SK-N-SH (cell line): ENCODE results near the gene SH3RF1. TPM values are rescaled to one million over a fixed set of nuclear protein-coding genes. Genes with fewer than 3 reads are reported as not detected.

ENCODE experiments used
- CTCF ChIA-PET: fragments of 300-600, 350-600 bp; formaldehyde crosslinking; extraction: SDS; loops from one replicate; lab custom pipeline; 2021; lab: Yijun Ruan, JAX
- POLR2A ChIA-PET: fragments of 350-600 bp; sonication (Branson Sonifier 250); formaldehyde crosslinking; extraction: SDS; loops from one replicate; lab custom pipeline; 2020; ENCODE audit warnings: antibody characterized with exemption, inconsistent platforms; lab: Yijun Ruan, JAX
- DNase-seq: peaks from one replicate; pipeline ENCODE4 v3.0.0; 2012
- H2AFZ ChIP-seq: fragments of 200-600 bp; sonication (generic); 2 replicates; pipeline ENCODE4 v1.8.1; 2016; ENCODE audit warnings: antibody characterized with exemption, mild to moderate bottlenecking, low read depth
- H3F3A ChIP-seq: fragments of 200-600 bp; sonication (generic); replicated peaks from 2 replicates; pipeline ENCODE3; 2016; ENCODE audit warnings: antibody characterized with exemption, mild to moderate bottlenecking; ENCODE audit not compliant: insufficient read depth
- H3K27ac ChIP-seq, 2 experiments: fragments of 200-500 bp in 1 of 2; fragments of 200-600 bp in 1 of 2; sonication (Bioruptor generic) in 1 of 2; sonication (generic), shearing (Covaris generic) in 1 of 2; 2 replicates each; pipeline versions ENCODE4 v1.5.1 to v1.6.1; 2014 to 2016; ENCODE audit warnings: low read depth in 2 of 2, inconsistent platforms in 1 of 2, low read length in 1 of 2, mild to moderate bottlenecking in 1 of 2, mixed read lengths in 1 of 2
- H3K27me3 ChIP-seq: fragments of 200-600 bp; sonication (generic), shearing (Covaris generic); 2 replicates; pipeline ENCODE4 v1.6.1; 2016; ENCODE audit warnings: mixed run types; ENCODE audit not compliant: insufficient read depth
- H3K36me3 ChIP-seq, 2 experiments: fragments of 200-500 bp in 1 of 2; fragments of 200-600 bp in 1 of 2; sonication (Bioruptor generic) in 1 of 2; sonication (generic) in 1 of 2; replicated peaks in 1 of 2; 2 replicates each; pipeline versions ENCODE3 to v1.5.1; 2014 to 2016; ENCODE audit warnings: low read length in 1 of 2, mild to moderate bottlenecking in 1 of 2; ENCODE audit not compliant: insufficient read depth in 2 of 2, control insufficient read depth in 1 of 2
- H3K4me1 ChIP-seq, 2 experiments: fragments of 200-500 bp in 1 of 2; fragments of 200-600 bp in 1 of 2; sonication (Bioruptor generic) in 1 of 2; sonication (generic), shearing (Covaris generic) in 1 of 2; 2 replicates each; pipeline versions ENCODE4 v1.5.1 to v1.6.1; 2014 to 2016; ENCODE audit warnings: low read depth in 1 of 2, low read length in 1 of 2, mixed run types in 1 of 2; ENCODE audit not compliant: insufficient read depth in 2 of 2, control insufficient read depth in 1 of 2
- H3K4me2 ChIP-seq: fragments of 200-600 bp; sonication (generic), shearing (Covaris generic); 2 replicates; pipeline ENCODE4 v1.6.1; 2017; ENCODE audit warnings: mixed run types
- H3K4me3 ChIP-seq, 2 experiments: fragments of 200-500 bp in 1 of 2; fragments of 200-600 bp in 1 of 2; sonication (Bioruptor generic) in 1 of 2; sonication (generic), shearing (Covaris generic) in 1 of 2; 2 replicates each; pipeline versions ENCODE4 v1.5.1 to v1.8.1; 2014 to 2016; ENCODE audit warnings: low read depth in 2 of 2, inconsistent platforms in 1 of 2, low read length in 1 of 2, mild to moderate bottlenecking in 1 of 2, mixed read lengths in 1 of 2, moderate library complexity in 1 of 2
- H3K79me2 ChIP-seq: fragments of 200-600 bp; sonication (generic); 2 replicates; pipeline ENCODE4 v1.8.1; 2017; ENCODE audit warnings: mild to moderate bottlenecking; ENCODE audit not compliant: insufficient read depth
- H3K9ac ChIP-seq: fragments of 200-600 bp; sonication (generic); 2 replicates; pipeline ENCODE4 v1.6.1; 2017; ENCODE audit warnings: mixed run types
- H3K9me2 ChIP-seq: fragments of 200-600 bp; sonication (generic); 2 replicates; pipeline ENCODE4 v1.6.1; 2017; ENCODE audit warnings: mixed run types
- H3K9me3 ChIP-seq: fragments of 200-600 bp; sonication (generic); 2 replicates; pipeline ENCODE4 v1.6.1; 2017; ENCODE audit warnings: mixed run types, mild to moderate bottlenecking, moderate library complexity
- H4K20me1 ChIP-seq: fragments of 200-600 bp; sonication (generic); 2 replicates; pipeline ENCODE4 v1.6.1; 2017; ENCODE audit warnings: mild to moderate bottlenecking, mixed run types; ENCODE audit not compliant: insufficient read depth
- CHD2 ChIP-seq: fragments of 150-350 bp; IDR thresholded peaks from 2 replicates; pipeline ENCODE4 v1.6.1; 2018; ENCODE audit warnings: low read length; ENCODE audit not compliant: partially characterized antibody
- CTCF ChIP-seq: fragments of 200-600 bp; sonication (generic); IDR thresholded peaks from 2 replicates; pipeline ENCODE4 v1.6.1; 2017; ENCODE audit warnings: antibody characterized with exemption, mild to moderate bottlenecking, moderate library complexity
- EP300 ChIP-seq, 2 experiments: IDR thresholded peaks; 2 replicates each; pipeline versions ENCODE4 v1.4.0 to v1.6.1; 2012; ENCODE audit warnings: borderline replicate concordance in 1 of 2, low read depth in 1 of 2, low read length in 1 of 2
- FOSL2 ChIP-seq: IDR thresholded peaks from 2 replicates; pipeline ENCODE4 v1.4.0; 2012; ENCODE audit warnings: low read depth, mild to moderate bottlenecking, moderate library complexity, borderline replicate concordance
- FOXJ3 ChIP-seq: sonication (generic); formaldehyde crosslinking; IDR thresholded peaks from 2 replicates; pipeline ENCODE4 v1.5.1; 2020; ENCODE audit warnings: mild to moderate bottlenecking, missing genetic modification reagents
- JUND ChIP-seq: IDR thresholded peaks from 2 replicates; pipeline ENCODE4 v1.4.0; 2012
- MXI1 ChIP-seq: IDR thresholded peaks from 2 replicates; pipeline ENCODE4 v1.6.1; 2012; ENCODE audit warnings: mild to moderate bottlenecking, low read depth, low read length, improper control_type of control experiment
- NRF1 ChIP-seq: IDR thresholded peaks from 2 replicates; pipeline ENCODE4 v1.6.1; 2012; ENCODE audit warnings: low read depth, mild to moderate bottlenecking, low read length
- RAD21 ChIP-seq: IDR thresholded peaks from 2 replicates; pipeline ENCODE4 v1.6.1; 2012; ENCODE audit warnings: mild to moderate bottlenecking, low read length
- RFX5 ChIP-seq: IDR thresholded peaks from 2 replicates; pipeline ENCODE4 v1.6.1; 2012; ENCODE audit warnings: mild to moderate bottlenecking, improper control_type of control experiment, low read length
- SMC3 ChIP-seq: IDR thresholded peaks from 2 replicates; pipeline ENCODE4 v1.6.1; 2012; ENCODE audit warnings: low read depth, low read length, improper control_type of control experiment
- TCF12 ChIP-seq: IDR thresholded peaks from 2 replicates; pipeline ENCODE4 v1.4.0; 2012
- USF1 ChIP-seq: IDR thresholded peaks from 2 replicates; pipeline ENCODE4 v1.4.0; 2012; ENCODE audit warnings: low read depth, borderline replicate concordance
- USF2 ChIP-seq: fragments of 150-350 bp; IDR thresholded peaks from 2 replicates; pipeline ENCODE4 v1.6.1; 2017; ENCODE audit warnings: antibody characterized with exemption, low read length, low read depth, borderline replicate concordance
- YY1 ChIP-seq: IDR thresholded peaks from 2 replicates; pipeline ENCODE4 v1.4.0; 2012; ENCODE audit warnings: low read depth, mild to moderate bottlenecking
- WGBS: methylation state at CpG from one replicate; pipeline ENCODE4 v1.1.6; 2017; ENCODE audit warnings: low lambda C conversion rate; 5-methylcytosine and 5-hydroxymethylcytosine counted together
- polyA plus RNA-seq, 3 experiments: library from polyadenylated mRNA; depleted of rRNA; stranded (reverse); fragments of >200 nt; gene quantifications; 2 replicates each; pipeline ENCODE4 v1.2.3, GENCODE V29; 2012
- TF ChIP-seq, protein P1 (sequence below): IDR thresholded peaks from 2 replicates; pipeline ENCODE4 v1.6.1; 2012; ENCODE audit warnings: mild to moderate bottlenecking, low read depth, low read length, moderate library complexity
- TF ChIP-seq, protein P2 (sequence below): fragments of 150-350 bp; IDR thresholded peaks from 2 replicates; pipeline ENCODE4 v1.6.1; 2016; ENCODE audit warnings: mild to moderate bottlenecking, low read depth, low read length

SH3RF1 gene
- polyA plus RNA-seq, 1 of the 3 experiments (the other 2 are of a cell fraction), result 22.0 TPM

DNA sequence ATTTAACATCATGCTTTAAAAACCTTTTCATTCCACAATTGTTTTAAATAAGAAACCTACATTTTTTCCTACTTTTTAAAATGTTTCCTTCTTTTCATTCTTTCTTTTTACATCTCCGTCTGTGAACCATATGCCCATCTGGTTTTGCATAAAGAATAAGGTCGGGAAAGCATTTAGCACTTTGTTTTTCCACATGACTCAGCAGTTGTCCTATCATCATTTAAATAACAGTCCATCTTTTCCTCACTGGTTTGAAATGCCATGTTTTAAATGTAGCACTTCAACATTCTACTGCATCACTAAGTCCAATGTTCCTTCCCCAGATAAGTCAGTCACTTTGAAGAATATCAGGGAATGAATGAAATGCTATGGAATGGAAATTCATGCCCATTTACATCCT lies 128.4 kb downstream of the SH3RF1 start:
- POLR2A ChIA-PET, result no interaction called here
- H3K79me2 ChIP-seq, result peaks cover 78% of the 10 kb centered on the region
- no peak overlapping the region for H3K9ac ChIP-seq
- no peak overlapping the region; the same call in 1 of the 2 replicates for H3K4me2 ChIP-seq
- H3K4me1 ChIP-seq, result peaks cover 0 to 7% of the 10 kb centered on the region in 2 experiments; a peak in 2 of 4 replicates
- peaks cover 23 to 39% of the 10 kb centered on the region in 2 experiments for H3K36me3 ChIP-seq
- DNase-seq, result no peak
- WGBS, result 62% methylated on average over 2 of the region's 2 CpGs
- H3K9me2 ChIP-seq, result no peaks in the 10 kb centered on the region
- H2AFZ ChIP-seq, result no peak overlapping the region
- no peak overlapping the region for H3K4me3 ChIP-seq
- TF ChIP-seq USF2 (no peak), TCF12 (peak; percentile 43; the same call in 1 of the 2 replicates)
- CTCF ChIA-PET, result interaction anchor here (0.6 kb wide), 1 partner anchor 830 kb away, joined by 3 read pairs; no protein-coding TSS in a partner anchor
- no peaks in the 10 kb centered on the region for H4K20me1 ChIP-seq
- peak overlapping the region in 1 of 2 experiments; percentile 10; a peak in 1 of 4 replicates for H3K27ac ChIP-seq
- H3K27me3 ChIP-seq, result no peaks in the 10 kb centered on the region
- H3F3A ChIP-seq, result peaks cover 5% of the 10 kb centered on the region
- H3K9me3 ChIP-seq, result no peaks in the 10 kb centered on the region

DNA sequence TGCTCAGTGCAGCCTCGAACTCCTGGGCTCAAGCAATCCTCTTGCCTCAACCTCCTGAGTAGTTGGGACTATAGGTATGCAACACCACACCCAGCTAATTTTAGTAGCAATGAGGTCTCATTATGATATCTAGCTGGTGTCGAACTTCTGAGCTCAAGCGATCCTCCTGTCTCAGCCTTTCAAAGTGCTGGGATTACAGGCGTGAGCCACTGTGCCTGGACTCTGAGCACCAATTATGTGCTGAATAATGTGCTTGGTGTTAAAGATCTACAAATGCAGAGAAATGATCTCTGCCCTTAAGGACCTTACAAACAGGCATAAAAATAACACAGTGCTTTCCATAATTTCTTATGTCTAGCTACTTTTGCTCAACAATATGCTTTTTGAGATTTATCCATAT lies 131.7 kb downstream of the SH3RF1 start:
- Histone ChIP-seq H3K9me3 (no peaks in the 10 kb centered on the region), H3K9me2 (no peaks in the 10 kb centered on the region), H3K27me3 (no peaks in the 10 kb centered on the region), H3K4me3 (no peak overlapping the region), H3K27ac (no peak overlapping the region), H3K4me2 (no peak overlapping the region), H4K20me1 (no peaks in the 10 kb centered on the region), H3K79me2 (peaks cover 87% of the 10 kb centered on the region), H3K36me3 (peaks cover 45 to 48% of the 10 kb centered on the region in 2 experiments), H2AFZ (no peak overlapping the region), H3F3A (no peaks in the 10 kb centered on the region), H3K4me1 (peaks cover 0 to 4% of the 10 kb centered on the region in 2 experiments; a peak in 1 of 4 replicates), H3K9ac (no peak overlapping the region)
- WGBS, result 98% methylated on average over 4 of the region's 4 CpGs
- ChIA-PET CTCF (no interaction called here), POLR2A (no interaction called here)
- no peak for DNase-seq
- TF ChIP-seq FOSL2, result no peak
- TF ChIP-seq CHD2, result no peak
- no peak for TF ChIP-seq EP300 (IDR thresholded peaks at IDR 0.05; ENCODE audit: borderline replicate concordance in 1 of 2, low read depth in 1 of 2, low read length in 1 of 2)
- TF ChIP-seq TCF12, result no peak
- no peak for TF ChIP-seq FOXJ3 (CRISPR knock-in tag)
- TF ChIP-seq RAD21, result no peak
- no peak for TF ChIP-seq USF1
- TF ChIP-seq RFX5, result no peak
- TF ChIP-seq YY1, result no peak
- TF ChIP-seq SMC3, result no peak
- no peak for TF ChIP-seq USF2
- TF ChIP-seq, protein P1, sequence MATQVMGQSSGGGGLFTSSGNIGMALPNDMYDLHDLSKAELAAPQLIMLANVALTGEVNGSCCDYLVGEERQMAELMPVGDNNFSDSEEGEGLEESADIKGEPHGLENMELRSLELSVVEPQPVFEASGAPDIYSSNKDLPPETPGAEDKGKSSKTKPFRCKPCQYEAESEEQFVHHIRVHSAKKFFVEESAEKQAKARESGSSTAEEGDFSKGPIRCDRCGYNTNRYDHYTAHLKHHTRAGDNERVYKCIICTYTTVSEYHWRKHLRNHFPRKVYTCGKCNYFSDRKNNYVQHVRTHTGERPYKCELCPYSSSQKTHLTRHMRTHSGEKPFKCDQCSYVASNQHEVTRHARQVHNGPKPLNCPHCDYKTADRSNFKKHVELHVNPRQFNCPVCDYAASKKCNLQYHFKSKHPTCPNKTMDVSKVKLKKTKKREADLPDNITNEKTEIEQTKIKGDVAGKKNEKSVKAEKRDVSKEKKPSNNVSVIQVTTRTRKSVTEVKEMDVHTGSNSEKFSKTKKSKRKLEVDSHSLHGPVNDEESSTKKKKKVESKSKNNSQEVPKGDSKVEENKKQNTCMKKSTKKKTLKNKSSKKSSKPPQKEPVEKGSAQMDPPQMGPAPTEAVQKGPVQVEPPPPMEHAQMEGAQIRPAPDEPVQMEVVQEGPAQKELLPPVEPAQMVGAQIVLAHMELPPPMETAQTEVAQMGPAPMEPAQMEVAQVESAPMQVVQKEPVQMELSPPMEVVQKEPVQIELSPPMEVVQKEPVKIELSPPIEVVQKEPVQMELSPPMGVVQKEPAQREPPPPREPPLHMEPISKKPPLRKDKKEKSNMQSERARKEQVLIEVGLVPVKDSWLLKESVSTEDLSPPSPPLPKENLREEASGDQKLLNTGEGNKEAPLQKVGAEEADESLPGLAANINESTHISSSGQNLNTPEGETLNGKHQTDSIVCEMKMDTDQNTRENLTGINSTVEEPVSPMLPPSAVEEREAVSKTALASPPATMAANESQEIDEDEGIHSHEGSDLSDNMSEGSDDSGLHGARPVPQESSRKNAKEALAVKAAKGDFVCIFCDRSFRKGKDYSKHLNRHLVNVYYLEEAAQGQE, result no peak
- no peak for TF ChIP-seq CTCF
- TF ChIP-seq NRF1, result no peak
- no peak for TF ChIP-seq JUND
- TF ChIP-seq, protein P2, sequence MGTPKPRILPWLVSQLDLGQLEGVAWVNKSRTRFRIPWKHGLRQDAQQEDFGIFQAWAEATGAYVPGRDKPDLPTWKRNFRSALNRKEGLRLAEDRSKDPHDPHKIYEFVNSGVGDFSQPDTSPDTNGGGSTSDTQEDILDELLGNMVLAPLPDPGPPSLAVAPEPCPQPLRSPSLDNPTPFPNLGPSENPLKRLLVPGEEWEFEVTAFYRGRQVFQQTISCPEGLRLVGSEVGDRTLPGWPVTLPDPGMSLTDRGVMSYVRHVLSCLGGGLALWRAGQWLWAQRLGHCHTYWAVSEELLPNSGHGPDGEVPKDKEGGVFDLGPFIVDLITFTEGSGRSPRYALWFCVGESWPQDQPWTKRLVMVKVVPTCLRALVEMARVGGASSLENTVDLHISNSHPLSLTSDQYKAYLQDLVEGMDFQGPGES, result no peak
- no peak for TF ChIP-seq MXI1
